Activated CD4-positive, alpha-beta T cell treated with anti-CD3 and anti-CD28 coated beads for 36 hours (primary cell): ENCODE data around the gene HSD17B2. TPM values are rescaled to one million over a fixed set of nuclear protein-coding genes. Genes with fewer than 3 reads are reported as not detected.
"Not testable (repeated sequence)": the region's sequence is repeated elsewhere in the genome, so short reads cannot be mapped to it uniquely, and the experiment has no call there.

Experiments used
- ATAC-seq: fragments of 200-7000 bp; cut with Tn5 transposase; one replicate; pipeline ENCODE4 v1.10.0; 2021; ENCODE audit warnings: mild to moderate bottlenecking, moderate library complexity
- CTCF ChIA-PET: fragments of 350-600 bp; sonication (Branson Sonifier 250); formaldehyde crosslinking; loops from one replicate; lab custom pipeline; 2021; ENCODE audit warnings: antibody characterized with exemption; lab: Charles Lee
- POLR2A ChIA-PET: fragments of 350-600 bp; sonication (Branson Sonifier 250); formaldehyde crosslinking; loops from one replicate; lab custom pipeline; 2021; ENCODE audit warnings: antibody characterized with exemption, inconsistent platforms; lab: Charles Lee
- DNase-seq: peaks from one replicate; pipeline ENCODE4 v3.0.0-alpha.2; 2020
- H3K27ac Mint-ChIP-seq: one replicate; pipeline ENCODE4 v1.8.0; 2021; ENCODE audit warnings: mixed read lengths
- H3K27me3 Mint-ChIP-seq: one replicate; pipeline ENCODE4 v1.8.0; 2021; ENCODE audit warnings: mixed read lengths
- H3K36me3 Mint-ChIP-seq: one replicate; pipeline ENCODE4 v1.8.0; 2021; ENCODE audit warnings: low read depth, mixed read lengths
- H3K4me1 Mint-ChIP-seq: one replicate; pipeline ENCODE4 v1.8.0; 2021; ENCODE audit warnings: mixed read lengths
- H3K4me3 Mint-ChIP-seq: one replicate; pipeline ENCODE4 v1.8.0; 2021; ENCODE audit warnings: mild to moderate bottlenecking, moderate library complexity, mixed read lengths
- H3K9me3 Mint-ChIP-seq: one replicate; pipeline ENCODE4 v1.8.0; 2021; ENCODE audit warnings: low read depth, mixed read lengths
- intact Hi-C, 2 experiments: fragments of 100-400 bp; cut with DNase I in 1 of 2; cut with micrococcal nuclease in 1 of 2; formaldehyde crosslinking; loops; one replicate each; pipeline versions ENCODE4 v1.14.2 to v1.15.1; 2022 to 2024; cut with DNase I, micrococcal nuclease
- total RNA-seq, 2 experiments: library from RNA; stranded (reverse); gene quantifications; one replicate each; pipeline ENCODE4 v1.2.3, GENCODE V29; 2021

Gene HSD17B2
- total RNA-seq, 2 experiments from 2014 or later: not detected

DNA sequence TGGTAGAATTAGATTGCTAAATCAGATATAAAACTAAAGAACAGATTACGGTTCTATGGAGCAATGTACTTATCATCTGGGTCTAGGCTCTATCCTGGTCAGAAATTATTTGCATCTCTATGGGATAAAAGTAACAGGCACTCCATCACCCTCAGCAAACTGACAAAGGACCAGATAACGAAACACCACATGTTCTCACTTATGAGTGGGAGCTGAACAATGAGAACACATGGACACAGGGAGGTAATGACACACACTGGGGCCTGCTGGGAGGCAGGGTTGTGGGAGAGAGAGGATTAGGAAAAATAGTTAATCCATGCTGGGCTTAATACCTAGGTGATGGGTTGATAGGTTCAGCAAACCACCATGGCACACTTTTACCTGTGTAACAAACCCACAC, 73.0 kb downstream of the HSD17B2 start:
- intact Hi-C loops: no loop called here
- Mint-ChIP-seq H3K36me3 (no peaks in the 10 kb centered on the region), H3K27ac (no peak overlapping the region), H3K4me3 (no peak overlapping the region), H3K9me3 (no peaks in the 10 kb centered on the region), H3K27me3 (no peaks in the 10 kb centered on the region), H3K4me1 (peaks cover 10% of the 10 kb centered on the region)
- no peak for DNase-seq
- no peak for ATAC-seq
- CTCF ChIA-PET: no interaction called here
- POLR2A ChIA-PET: no interaction called here

DNA sequence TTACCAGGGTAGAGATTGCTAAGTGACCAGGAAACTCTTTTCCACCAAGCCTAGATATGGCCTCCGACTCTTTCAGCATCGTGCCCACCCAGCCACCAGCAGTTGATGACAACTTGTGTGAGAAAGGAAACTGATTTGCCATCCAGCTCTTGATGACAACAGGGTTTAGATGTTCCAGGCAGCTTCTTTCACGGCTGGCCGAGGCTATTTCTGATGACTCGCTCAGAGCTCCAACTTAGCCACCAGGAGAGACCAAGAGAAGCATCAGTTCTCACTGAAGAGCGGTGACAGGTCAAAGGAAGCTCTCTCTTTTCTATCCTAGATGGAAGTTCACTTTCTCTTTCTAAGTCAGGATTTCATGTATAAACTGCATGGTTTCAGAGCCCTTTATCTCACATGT, 73.7 kb downstream of the HSD17B2 start:
- no peak overlapping the region for H3K27ac Mint-ChIP-seq
- ChIA-PET CTCF (interaction anchor here (1.1 kb wide), 1 partner anchor 122 kb away, joined by 3 read pairs; no protein-coding TSS in a partner anchor), POLR2A (no interaction called here)
- intact Hi-C loops: no loop called here
- no peaks in the 10 kb centered on the region for H3K27me3 Mint-ChIP-seq
- DNase-seq (no peak), ATAC-seq (no peak)
- no peaks in the 10 kb centered on the region for H3K36me3 Mint-ChIP-seq
- H3K4me3 Mint-ChIP-seq: no peak overlapping the region
- H3K9me3 Mint-ChIP-seq: no peaks in the 10 kb centered on the region
- H3K4me1 Mint-ChIP-seq: peaks cover 10% of the 10 kb centered on the region

DNA sequence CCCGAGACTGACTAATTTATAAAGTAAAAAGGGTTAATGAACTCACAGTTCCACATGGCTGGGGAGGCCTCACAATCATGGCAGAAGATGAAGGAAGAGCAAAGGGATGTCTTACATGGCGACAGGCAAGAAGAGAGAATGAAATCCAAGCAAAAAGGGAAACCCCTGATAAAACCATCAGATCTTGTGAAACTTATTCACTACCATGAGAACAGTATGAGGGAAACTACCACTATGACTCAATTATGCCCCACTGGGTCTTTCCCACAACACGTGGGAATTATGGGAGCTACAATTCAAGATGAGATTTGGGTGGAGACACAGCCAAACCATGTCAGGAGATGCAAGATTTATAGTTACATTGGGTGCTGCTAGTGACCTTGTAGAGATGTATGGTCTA, 74.2 kb downstream of the HSD17B2 start:
- POLR2A ChIA-PET, ATAC-seq, H3K27ac Mint-ChIP-seq, H3K4me1 Mint-ChIP-seq, H3K36me3 Mint-ChIP-seq, H3K27me3 Mint-ChIP-seq, intact Hi-C loops, H3K9me3 Mint-ChIP-seq, H3K4me3 Mint-ChIP-seq, DNase-seq: not testable (repeated sequence)
- CTCF ChIA-PET: interaction anchor here (0.7 to 1.1 kb wide), 2 partner anchors 121 to 233 kb away, joined by 3 read pairs; no protein-coding TSS in a partner anchor

DNA sequence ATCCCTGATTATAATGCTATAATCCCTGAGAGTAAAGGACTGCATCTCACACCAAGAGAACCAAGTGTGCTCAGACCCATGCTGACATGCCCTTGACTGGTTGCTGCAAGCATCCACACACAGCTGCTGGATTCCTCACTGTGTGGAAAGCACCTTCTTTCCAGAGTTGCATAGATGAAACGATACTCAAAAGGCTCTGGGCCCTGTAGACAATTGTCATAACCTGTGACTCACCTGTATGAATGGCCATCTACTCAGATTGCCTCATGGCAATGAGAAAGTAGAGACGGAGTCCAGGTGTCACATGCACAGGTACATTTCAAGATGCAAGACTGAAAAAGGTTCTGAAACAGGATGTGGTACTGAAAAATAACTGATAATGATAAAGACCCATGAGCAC, 76.9 kb downstream of the HSD17B2 start:
- peak; percentile 55 for ATAC-seq

DNA sequence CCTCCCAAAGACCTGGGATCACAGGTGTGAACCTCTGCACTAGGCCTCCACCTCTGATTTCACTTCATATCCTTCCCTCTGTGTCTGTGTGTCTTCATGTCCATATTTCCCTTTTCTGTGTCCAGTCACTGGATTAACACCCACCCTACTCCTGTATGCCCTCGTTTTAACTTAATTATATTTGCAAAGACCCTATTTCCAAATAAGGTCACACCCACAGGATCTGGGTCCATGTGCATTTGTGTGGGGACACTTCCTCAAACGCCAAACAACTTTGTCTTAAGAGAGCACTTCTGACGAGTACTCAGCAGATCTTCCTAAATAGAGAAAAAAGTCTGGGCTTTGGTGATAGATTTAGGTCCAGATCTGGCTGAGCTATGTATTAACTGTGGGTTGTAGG, 78.7 kb downstream of the HSD17B2 start:
- ATAC-seq (no peak), DNase-seq (no peak)
- Mint-ChIP-seq H3K36me3 (no peaks in the 10 kb centered on the region), H3K9me3 (no peaks in the 10 kb centered on the region), H3K27ac (no peak overlapping the region), H3K4me3 (no peak overlapping the region), H3K4me1 (peaks cover 8% of the 10 kb centered on the region), H3K27me3 (no peaks in the 10 kb centered on the region)
- POLR2A ChIA-PET: no interaction called here
- CTCF ChIA-PET: no interaction called here
- intact Hi-C loops: no loop called here

More for the DNA sequence above, 76.9 kb downstream of the HSD17B2 start:
- H3K4me3 Mint-ChIP-seq: no peak overlapping the region
- H3K27ac Mint-ChIP-seq: no peak overlapping the region
- no peaks in the 10 kb centered on the region for H3K27me3 Mint-ChIP-seq
- ChIA-PET CTCF (no interaction called here), POLR2A (no interaction called here)
- H3K36me3 Mint-ChIP-seq: no peaks in the 10 kb centered on the region
- peaks cover 10% of the 10 kb centered on the region for H3K4me1 Mint-ChIP-seq
- intact Hi-C loops: no loop called here
- no peaks in the 10 kb centered on the region for H3K9me3 Mint-ChIP-seq
- peak; percentile 6 for DNase-seq

DNA sequence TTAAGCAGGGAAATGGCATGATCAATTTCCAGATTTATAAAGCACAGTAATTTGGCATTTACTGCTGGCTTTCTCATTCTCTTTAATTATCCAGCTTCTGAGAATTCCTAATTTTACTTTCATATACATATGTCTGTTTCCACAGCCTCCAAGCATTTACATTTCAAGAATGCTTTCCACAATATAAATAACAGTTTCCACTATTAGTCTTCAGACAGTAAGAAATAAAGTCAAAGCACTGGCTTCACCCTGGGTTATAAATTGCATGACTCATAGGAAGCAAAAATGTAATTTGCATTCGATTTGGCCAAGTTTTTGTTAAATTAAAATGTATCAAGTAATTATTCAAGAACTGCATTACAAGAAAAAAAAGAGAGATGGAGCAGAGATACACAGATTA, 81.5 kb downstream of the HSD17B2 start:
- no peaks in the 10 kb centered on the region for H3K9me3 Mint-ChIP-seq
- ChIA-PET POLR2A (no interaction called here), CTCF (no interaction called here)
- no peak overlapping the region for H3K27ac Mint-ChIP-seq
- H3K4me3 Mint-ChIP-seq: no peak overlapping the region
- no peak for DNase-seq
- ATAC-seq: no peak
- intact Hi-C loops: no loop called here
- no peaks in the 10 kb centered on the region for H3K4me1 Mint-ChIP-seq
- no peaks in the 10 kb centered on the region for H3K27me3 Mint-ChIP-seq
- H3K36me3 Mint-ChIP-seq: no peaks in the 10 kb centered on the region

DNA sequence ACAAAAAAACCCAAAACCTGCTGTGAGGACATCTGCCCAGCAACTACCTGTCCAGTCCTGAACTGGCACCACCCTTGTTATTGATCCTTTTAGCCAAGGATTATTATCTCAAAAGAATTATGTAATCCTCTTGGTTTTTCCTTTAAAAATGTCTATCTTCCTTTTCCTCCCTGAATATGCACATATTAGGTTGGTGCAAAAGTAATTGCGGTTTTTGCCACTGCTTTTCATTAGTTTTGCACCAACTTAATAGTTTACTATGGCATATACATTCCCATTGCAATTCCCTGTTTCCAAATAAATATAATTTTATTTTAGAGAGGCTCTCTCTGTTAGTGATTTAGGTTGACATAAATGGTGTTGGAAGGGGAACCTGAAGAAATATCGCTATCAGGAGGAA, 83.7 kb downstream of the HSD17B2 start:
- POLR2A ChIA-PET: no interaction called here
- Mint-ChIP-seq H3K27ac (no peak overlapping the region), H3K4me1 (no peaks in the 10 kb centered on the region), H3K36me3 (no peaks in the 10 kb centered on the region), H3K4me3 (no peak overlapping the region), H3K9me3 (no peaks in the 10 kb centered on the region), H3K27me3 (peaks cover under 1% of the 10 kb centered on the region)
- DNase-seq: no peak
- ATAC-seq: no peak
- CTCF ChIA-PET: no interaction called here
- intact Hi-C loops: no loop called here

DNA sequence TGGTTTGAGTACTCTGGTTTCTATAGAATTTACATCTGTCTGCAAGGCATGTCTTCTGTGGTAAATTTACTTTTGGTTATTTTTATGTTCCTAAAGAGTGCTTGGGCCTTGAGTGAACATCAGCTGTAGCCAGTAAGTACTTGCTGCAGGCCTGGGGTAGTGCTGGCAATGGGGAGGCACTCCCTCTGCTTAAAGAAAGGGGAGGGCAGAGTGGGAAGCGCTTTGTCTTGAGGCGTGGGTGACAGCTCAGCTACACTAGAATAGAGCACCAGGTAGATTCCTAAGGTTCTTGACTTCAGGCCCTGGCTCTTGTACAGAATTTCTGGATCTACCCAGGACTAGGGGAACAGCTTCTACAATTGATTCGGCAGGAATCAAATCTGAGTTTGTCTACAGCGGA, 84.4 kb downstream of the HSD17B2 start:
- Mint-ChIP-seq H3K4me3 (no peak overlapping the region), H3K4me1 (no peaks in the 10 kb centered on the region), H3K36me3 (peaks cover 1% of the 10 kb centered on the region), H3K27me3 (peaks cover 4% of the 10 kb centered on the region), H3K27ac (no peak overlapping the region), H3K9me3 (no peaks in the 10 kb centered on the region)
- ChIA-PET CTCF (no interaction called here), POLR2A (no interaction called here)
- DNase-seq (no peak), ATAC-seq (no peak)
- intact Hi-C loops: no loop called here

DNA sequence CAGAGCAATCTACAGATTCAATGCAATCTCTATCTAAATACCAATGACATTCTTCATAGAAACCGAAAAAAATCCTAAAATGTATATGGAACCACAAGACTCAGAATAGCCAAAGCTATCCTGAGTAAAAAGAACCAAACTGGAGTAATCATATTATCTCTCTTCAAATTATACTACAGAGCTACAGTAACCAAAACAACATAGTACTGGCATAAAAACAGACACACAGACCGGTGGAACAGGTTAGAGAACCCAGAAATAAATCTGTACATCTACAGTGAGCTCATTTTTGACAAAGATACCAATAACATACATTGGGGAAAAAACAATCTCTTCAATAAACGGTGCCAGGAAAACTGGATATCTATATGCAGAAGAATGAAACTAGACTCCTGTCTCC, 89.6 kb downstream of the HSD17B2 start:
- no peak overlapping the region for H3K4me3 Mint-ChIP-seq
- CTCF ChIA-PET: interaction anchor here (0.9 kb wide), 1 partner anchor 42 kb away, joined by 3 read pairs; no protein-coding TSS in a partner anchor
- H3K27me3 Mint-ChIP-seq: peaks cover 4% of the 10 kb centered on the region
- H3K27ac Mint-ChIP-seq: no peak overlapping the region
- H3K9me3 Mint-ChIP-seq: peaks cover 4% of the 10 kb centered on the region
- POLR2A ChIA-PET: no interaction called here
- no peak for DNase-seq
- no peaks in the 10 kb centered on the region for H3K4me1 Mint-ChIP-seq
- peaks cover 1% of the 10 kb centered on the region for H3K36me3 Mint-ChIP-seq
- intact Hi-C loops: no loop called here
- ATAC-seq: no peak

DNA sequence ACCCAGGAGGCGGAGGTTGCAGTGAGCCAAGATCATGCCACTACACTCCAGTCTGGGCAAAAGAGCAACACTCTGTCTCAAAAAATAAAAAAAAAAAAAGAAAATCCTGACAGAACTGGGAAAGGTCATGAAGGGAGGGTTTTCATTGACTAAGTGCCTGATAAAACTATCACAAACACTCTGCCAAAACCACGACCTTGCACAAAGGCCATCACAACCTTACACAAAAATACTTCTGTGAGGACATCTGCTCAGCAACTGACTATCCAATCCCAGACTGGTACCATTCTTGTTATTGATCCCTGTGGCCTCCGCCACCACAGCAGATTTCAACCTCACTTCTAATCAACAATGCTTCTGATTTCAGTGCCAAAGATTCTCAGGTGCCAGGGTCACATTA, 94.8 kb downstream of the HSD17B2 start:
- DNase-seq: no peak
- intact Hi-C loops: no loop called here
- no peaks in the 10 kb centered on the region for H3K36me3 Mint-ChIP-seq
- no peak overlapping the region for H3K27ac Mint-ChIP-seq
- ChIA-PET CTCF (no interaction called here), POLR2A (no interaction called here)
- no peak for ATAC-seq
- no peak overlapping the region for H3K4me3 Mint-ChIP-seq
- no peaks in the 10 kb centered on the region for H3K27me3 Mint-ChIP-seq
- H3K4me1 Mint-ChIP-seq: peaks cover 17% of the 10 kb centered on the region
- H3K9me3 Mint-ChIP-seq: peaks cover 4% of the 10 kb centered on the region

DNA sequence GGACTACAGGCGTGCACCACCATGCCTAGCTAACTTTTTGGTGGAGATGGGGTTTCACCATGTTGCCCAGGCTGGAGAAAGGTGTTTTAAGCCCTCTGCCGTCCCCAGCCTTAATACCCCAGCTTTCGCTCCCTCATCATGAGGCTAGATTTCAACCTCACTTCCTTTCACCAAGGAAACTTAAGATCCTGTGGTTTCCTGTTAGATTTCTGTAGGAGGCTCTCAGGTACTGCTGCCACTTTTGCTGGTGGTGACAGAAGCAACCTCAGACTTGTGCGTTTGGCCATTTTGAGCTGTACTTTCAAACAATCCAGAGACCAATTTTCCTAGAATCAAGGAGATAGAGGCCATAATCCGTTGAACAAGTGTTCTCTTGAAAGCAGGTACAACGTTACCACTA, 98.7 kb downstream of the HSD17B2 start:
- Mint-ChIP-seq H3K9me3 (no peaks in the 10 kb centered on the region), H3K4me1 (peaks cover 18% of the 10 kb centered on the region), H3K36me3 (peaks cover 13% of the 10 kb centered on the region), H3K4me3 (no peak overlapping the region), H3K27me3 (no peaks in the 10 kb centered on the region), H3K27ac (no peak overlapping the region)
- CTCF ChIA-PET: interaction anchor here (0.6 to 1.2 kb wide), 3 partner anchors 16 to 251 kb away, joined by 3 to 6 read pairs (median 3); no protein-coding TSS in a partner anchor
- intact Hi-C loops: no loop called here
- POLR2A ChIA-PET: no interaction called here
- ATAC-seq (peak; percentile 86), DNase-seq (peak; percentile 20)

DNA sequence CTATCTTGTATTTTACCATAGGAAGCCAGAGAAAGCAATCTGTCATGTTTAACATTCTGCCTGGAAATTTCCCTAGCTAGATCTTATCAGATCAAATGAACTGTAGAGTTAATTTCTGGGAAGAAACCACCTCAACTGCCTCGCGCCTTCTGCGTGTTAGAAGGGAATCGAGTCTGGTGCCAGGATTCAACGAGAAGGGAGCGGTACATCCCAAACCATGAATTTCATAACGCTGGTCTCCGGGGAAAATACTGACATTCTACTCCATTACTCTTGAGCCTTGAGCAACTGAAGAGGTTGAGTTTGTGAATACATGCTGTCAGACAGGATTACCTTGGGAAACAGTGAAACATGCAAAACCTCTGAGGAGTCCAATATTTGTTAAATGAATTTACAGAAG, 99.8 kb downstream of the HSD17B2 start:
- ChIA-PET CTCF (no interaction called here), POLR2A (no interaction called here)
- H3K4me3 Mint-ChIP-seq: no peak overlapping the region
- H3K4me1 Mint-ChIP-seq: peaks cover 18% of the 10 kb centered on the region
- H3K9me3 Mint-ChIP-seq: no peaks in the 10 kb centered on the region
- H3K27me3 Mint-ChIP-seq: no peaks in the 10 kb centered on the region
- no peak overlapping the region for H3K27ac Mint-ChIP-seq
- peaks cover 19% of the 10 kb centered on the region for H3K36me3 Mint-ChIP-seq
- intact Hi-C loops: no loop called here
- ATAC-seq: no peak
- DNase-seq: no peak
